Muscle layer of duodenum (tissue), 2 donors: ENCODE results near the gene ZNF473.
"Not testable (repeated sequence)": the region's sequence is repeated elsewhere in the genome, so short reads cannot be mapped to it uniquely, and the experiment has no call there.

Source experiments
- H3K27ac ChIP-seq: one replicate; pipeline ENCODE4 v1.7.0; 2013; ENCODE audit warnings: mild to moderate bottlenecking, low read length
- H3K27me3 ChIP-seq: one replicate; pipeline ENCODE4 v1.7.0; 2013; ENCODE audit warnings: low read depth, mild to moderate bottlenecking, control low read depth, low read length
- H3K36me3 ChIP-seq, 2 donors: one replicate each; pipeline ENCODE4 v1.7.0; 2013; ENCODE audit warnings: low read length in 2 of 2, control low read depth in 1 of 2, mild to moderate bottlenecking in 1 of 2; ENCODE audit not compliant: insufficient read depth in 2 of 2, control insufficient read depth in 1 of 2
- H3K4me1 ChIP-seq, 2 donors: one replicate each; pipeline ENCODE4 v1.7.0; 2013; ENCODE audit warnings: low read length in 2 of 2, mild to moderate bottlenecking in 2 of 2, control low read depth in 1 of 2, moderate library complexity in 1 of 2; ENCODE audit not compliant: insufficient read depth in 2 of 2, control insufficient read depth in 1 of 2
- H3K4me3 ChIP-seq, 2 donors: one replicate each; pipeline ENCODE4 v1.7.0; 2013; ENCODE audit warnings: low read length in 2 of 2, low read depth in 1 of 2, mild to moderate bottlenecking in 1 of 2
- H3K9me3 ChIP-seq, 2 donors: one replicate each; pipeline ENCODE4 v1.7.0; 2013; ENCODE audit warnings: low read length in 2 of 2, control low read depth in 1 of 2, mild to moderate bottlenecking in 1 of 2; ENCODE audit not compliant: control insufficient read depth in 1 of 2
- donor health status: healthy.

The ZNF473 gene

DNA sequence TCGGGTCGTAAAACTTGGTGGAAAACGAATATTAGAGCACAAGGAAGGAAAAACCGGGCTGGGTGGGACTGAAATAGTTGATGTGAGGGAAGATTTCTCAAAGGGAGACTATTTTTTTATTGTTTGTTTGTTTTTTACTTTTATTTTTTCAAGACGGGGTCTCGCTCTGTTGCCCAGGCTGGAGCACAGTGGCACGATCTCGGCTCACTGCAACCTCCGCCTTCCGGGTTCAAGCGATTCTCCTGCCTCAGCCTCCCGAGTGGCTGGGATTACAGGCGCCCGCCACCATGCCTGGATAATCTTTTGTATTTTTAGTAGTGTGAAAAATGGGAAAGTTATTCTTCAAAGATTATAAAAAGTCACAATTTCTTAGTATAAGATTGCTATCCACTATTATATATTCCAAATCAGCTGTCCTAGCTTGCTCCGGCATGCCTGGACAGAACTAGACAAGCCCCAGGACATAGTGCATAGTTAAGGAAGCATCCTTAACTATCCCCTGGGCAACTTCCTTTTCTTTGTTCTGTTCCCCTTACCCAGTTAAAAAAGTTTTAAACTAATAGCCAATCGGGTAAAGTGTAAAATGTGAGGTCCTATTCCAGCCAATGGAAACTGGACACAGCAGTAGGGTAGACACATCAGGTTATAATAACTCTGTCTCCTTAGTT lies 25.6 kb downstream of the ZNF473 start:
- H3K36me3 ChIP-seq, H3K9me3 ChIP-seq, H3K27me3 ChIP-seq, H3K4me1 ChIP-seq: not testable (repeated sequence)
- H3K27ac ChIP-seq, result peak overlapping the region; percentile 5
- peak overlapping the region; percentile 54 to 63 for H3K4me3 ChIP-seq

DNA sequence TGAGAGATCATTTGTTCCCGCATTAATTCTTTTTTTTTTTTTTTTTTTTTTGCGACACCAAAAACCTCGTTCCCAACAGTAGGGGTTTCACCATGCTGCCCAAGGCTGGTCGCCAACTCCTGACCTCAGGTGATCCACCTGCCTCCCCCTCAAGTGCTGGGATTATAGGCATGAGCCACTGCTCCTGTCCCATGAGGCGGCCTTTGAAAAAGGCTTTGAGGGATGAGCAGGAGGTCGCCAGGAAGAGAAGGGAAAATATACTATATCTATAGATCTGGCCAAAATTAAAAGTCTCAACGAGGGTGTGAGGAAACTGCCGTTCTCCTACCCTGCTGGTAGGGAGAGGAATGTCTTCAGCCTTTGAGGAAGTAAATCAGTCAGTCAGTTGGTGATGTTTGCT lies 26.2 kb downstream of the ZNF473 start:
- H3K36me3 ChIP-seq, result peaks cover 0 to 4% of the 10 kb centered on the region in 2 donors
- no peaks in the 10 kb centered on the region for H3K27me3 ChIP-seq
- H3K4me3 ChIP-seq, result no peak overlapping the region
- H3K4me1 ChIP-seq, result peaks cover 0 to 4% of the 10 kb centered on the region in 2 donors
- H3K9me3 ChIP-seq, result peaks cover 0 to 3% of the 10 kb centered on the region in 2 donors
- no peak overlapping the region for H3K27ac ChIP-seq

DNA sequence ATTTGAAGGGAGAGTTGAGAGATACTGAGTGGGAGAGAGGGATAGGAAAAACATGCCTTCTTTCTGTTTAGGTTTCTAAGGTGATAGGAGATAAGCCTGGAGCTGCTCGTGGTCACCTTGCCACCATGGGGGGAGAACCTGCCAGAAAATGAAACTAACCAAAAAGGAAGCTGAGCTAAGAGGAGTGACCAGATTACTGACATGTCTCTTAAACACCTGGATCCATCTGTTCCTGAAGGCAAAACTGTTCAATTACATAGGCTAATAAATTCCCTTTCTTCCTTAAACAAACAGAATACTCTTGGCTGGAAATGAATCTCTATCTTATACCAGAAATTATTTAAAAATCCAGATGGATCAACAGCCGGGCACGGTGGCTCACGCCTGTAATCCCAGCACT lies 27.3 kb downstream of the ZNF473 start:
- no peaks in the 10 kb centered on the region for H3K36me3 ChIP-seq

DNA sequence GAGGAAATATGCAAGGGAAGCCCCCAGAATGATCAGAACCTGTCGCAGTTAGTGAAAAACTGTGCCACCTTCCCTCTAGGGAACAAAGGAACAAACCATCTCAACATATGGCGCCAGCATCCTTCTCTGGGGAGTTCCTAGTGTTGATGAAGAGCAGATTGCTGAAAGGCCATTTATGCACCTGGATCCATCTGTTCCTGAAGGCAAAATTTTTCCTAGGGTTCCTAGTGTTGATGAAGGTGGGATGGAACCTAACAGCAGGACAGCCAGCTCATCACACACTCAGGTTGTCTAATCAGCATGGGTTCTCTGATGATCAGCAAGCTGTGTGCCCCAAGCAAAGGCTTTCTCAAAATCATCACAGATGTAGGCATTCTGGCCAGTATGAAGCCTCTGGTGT lies 32.6 kb downstream of the ZNF473 start:
- Histone ChIP-seq H3K4me1 (no peaks in the 10 kb centered on the region), H3K9me3 (peaks cover 17 to 24% of the 10 kb centered on the region in 2 donors), H3K4me3 (peak overlapping the region in 1 of 2 donors; percentile 6), H3K27ac (no peak overlapping the region), H3K27me3 (no peaks in the 10 kb centered on the region), H3K36me3 (no peaks in the 10 kb centered on the region)

More for the DNA sequence above, 27.3 kb downstream of the ZNF473 start:
- Histone ChIP-seq H3K27me3 (no peaks in the 10 kb centered on the region), H3K27ac (no peak overlapping the region), H3K9me3 (peaks cover 0 to under 1% of the 10 kb centered on the region in 2 donors), H3K4me1 (peaks cover 0 to 4% of the 10 kb centered on the region in 2 donors), H3K4me3 (no peak overlapping the region)

DNA sequence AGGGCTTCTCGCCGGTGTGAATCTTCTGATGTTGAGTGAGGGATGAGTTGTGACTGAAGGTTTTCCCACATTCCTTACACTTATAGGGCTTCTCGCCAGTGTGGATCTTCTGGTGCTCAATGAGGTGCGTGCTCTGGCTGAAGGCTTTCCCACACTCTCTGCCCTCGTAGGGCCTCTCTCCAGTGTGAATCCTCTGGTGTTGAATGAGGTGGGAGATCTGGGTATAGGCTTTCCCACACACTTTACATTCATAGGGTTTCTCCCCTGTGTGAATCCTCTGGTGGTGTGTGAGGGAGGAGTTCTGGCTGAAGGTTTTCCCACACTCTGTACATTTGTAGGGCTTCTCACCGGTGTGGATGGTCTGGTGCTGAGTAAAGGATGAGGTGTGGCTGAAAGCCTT lies 33.2 kb downstream of the ZNF473 start:
- no peaks in the 10 kb centered on the region for H3K4me1 ChIP-seq
- no peaks in the 10 kb centered on the region for H3K27me3 ChIP-seq
- H3K9me3 ChIP-seq, result peaks cover 17 to 24% of the 10 kb centered on the region in 2 donors
- H3K36me3 ChIP-seq, result no peaks in the 10 kb centered on the region
- H3K4me3 ChIP-seq, result peak overlapping the region in 1 of 2 donors; percentile 34
- H3K27ac ChIP-seq, result no peak overlapping the region

DNA sequence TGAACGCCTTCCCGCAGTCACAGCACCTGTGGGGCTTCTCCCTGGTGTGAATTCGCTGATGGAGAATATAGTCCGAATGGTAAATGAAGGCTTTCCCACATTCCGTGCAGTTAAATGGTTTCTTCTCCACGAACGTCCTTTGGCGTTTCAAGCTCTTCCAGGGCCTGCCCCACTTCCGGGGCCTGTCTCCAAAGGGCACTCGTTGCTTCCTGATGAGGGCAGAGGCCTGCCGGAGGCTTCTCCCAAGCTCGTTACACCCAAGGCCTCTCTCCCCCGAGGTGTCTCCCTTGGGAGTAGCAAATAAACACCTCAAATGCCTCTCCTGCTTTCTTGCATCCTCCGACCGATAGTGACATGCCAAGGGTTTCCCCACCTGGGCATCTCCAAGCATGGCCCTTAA lies 34.3 kb downstream of the ZNF473 start:
- no peaks in the 10 kb centered on the region for H3K27me3 ChIP-seq
- H3K36me3 ChIP-seq, result no peaks in the 10 kb centered on the region
- no peaks in the 10 kb centered on the region for H3K4me1 ChIP-seq
- peaks cover 17 to 24% of the 10 kb centered on the region in 2 donors for H3K9me3 ChIP-seq
- peak overlapping the region in 1 of 2 donors; percentile 34 for H3K4me3 ChIP-seq
- H3K27ac ChIP-seq, result no peak overlapping the region

DNA sequence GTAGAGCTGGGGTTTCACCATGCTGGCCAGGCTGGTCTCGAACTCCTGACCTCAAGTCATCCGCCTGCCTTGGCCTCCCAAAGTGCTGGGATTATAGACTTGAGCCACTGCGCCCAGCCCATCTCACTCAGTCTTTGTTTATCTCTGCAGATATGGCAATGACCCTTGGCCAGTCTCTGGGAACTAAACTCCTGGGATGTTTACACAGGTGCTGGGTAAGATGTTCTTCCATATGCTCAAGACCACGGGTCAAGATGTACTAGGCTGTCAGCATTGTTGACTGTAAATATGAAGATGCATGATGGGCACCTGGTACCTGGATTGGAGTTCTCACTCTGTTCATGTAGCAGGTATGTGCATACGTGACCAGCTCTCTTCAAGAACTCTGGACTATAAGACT lies 35.8 kb downstream of the ZNF473 start:
- Histone ChIP-seq H3K4me3 (no peak overlapping the region), H3K9me3 (peaks cover 17 to 24% of the 10 kb centered on the region in 2 donors), H3K27me3 (no peaks in the 10 kb centered on the region), H3K4me1 (no peaks in the 10 kb centered on the region), H3K27ac (no peak overlapping the region), H3K36me3 (no peaks in the 10 kb centered on the region)

DNA sequence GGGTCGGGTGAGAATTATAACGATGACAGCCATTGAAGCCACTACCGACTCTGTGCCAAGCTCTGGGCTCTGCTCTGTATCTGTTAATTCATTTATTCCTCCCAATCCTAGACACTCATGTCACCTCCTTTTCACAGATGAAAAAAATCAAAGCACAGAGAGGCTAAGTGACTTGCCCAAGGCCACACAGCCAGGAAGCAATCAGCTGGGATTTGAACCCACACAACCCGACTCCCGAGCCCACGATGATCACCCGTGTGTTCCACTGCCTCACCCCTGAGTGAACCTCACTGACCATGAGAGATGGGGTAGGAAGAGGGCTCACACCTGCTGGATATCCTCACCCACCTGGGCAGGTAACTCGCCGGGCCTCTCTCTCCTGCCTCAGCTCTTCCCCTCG lies 40.1 kb downstream of the ZNF473 start:
- Histone ChIP-seq H3K4me1 (no peaks in the 10 kb centered on the region), H3K36me3 (no peaks in the 10 kb centered on the region), H3K9me3 (no peaks in the 10 kb centered on the region), H3K27me3 (no peaks in the 10 kb centered on the region), H3K27ac (no peak overlapping the region), H3K4me3 (no peak overlapping the region)

DNA sequence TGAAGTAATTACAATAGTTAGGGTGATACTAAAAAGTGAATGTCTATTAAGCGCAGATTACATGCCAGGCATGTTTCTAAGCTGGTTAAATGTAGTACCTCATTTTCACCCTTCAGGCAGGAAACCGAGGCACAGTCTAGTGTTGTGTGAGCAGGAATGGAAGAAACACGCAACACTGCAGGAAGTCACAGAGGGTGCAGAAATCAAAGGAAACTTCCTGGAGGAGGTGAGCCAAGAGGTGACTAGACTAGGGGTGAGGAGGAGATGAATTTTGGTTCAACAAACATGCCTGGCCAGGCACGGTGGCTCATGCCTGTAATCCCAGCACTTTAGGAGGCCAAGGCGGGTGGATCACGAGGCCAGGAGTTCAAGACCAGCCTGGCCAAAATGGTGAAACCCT lies 41.8 kb downstream of the ZNF473 start:
- H3K4me3 ChIP-seq, result no peak overlapping the region
- no peaks in the 10 kb centered on the region for H3K9me3 ChIP-seq
- no peaks in the 10 kb centered on the region for H3K27me3 ChIP-seq
- H3K27ac ChIP-seq, result no peak overlapping the region
- H3K4me1 ChIP-seq, result no peaks in the 10 kb centered on the region
- no peaks in the 10 kb centered on the region for H3K36me3 ChIP-seq

DNA sequence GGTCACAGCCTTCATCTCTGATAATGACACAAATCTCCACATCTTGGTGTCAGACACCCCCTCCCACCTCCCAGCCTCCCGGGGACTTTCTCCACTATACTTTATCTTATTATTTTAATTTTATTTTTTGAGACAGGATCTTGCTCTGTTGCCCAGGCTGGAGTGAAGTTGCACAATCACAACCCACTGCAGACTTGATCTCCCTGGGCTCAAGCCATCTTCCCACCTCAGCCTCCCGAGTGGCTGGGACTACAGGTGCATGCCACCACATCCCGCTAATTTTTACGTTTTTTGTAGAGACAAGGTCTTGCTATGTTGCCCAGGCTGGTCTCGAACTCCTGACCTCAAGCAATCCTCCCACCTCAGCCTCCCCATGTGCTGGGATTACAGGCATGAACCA lies 42.6 kb downstream of the ZNF473 start:
- H3K27me3 ChIP-seq, H3K36me3 ChIP-seq, H3K4me3 ChIP-seq, H3K4me1 ChIP-seq, H3K9me3 ChIP-seq, H3K27ac ChIP-seq: not testable (repeated sequence)

DNA sequence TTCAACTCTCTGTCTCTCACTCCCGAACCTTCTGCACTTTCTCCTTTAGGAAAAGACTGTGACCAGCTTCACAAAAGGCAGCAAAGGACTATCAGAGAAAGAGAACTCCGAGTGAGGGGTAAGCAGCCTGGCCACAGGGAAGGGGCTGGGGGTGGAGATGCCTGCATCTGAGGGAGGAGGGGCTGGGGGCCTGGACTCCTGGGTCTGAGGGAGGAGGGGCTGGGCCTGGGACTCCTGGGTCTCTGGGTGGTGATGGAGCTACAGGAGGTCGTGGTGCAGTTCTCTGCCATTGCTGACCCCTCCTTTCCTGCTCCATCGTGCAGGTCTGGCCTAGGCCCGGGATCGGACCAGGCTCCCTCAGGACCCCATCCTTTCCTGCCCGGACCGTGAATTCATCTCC lies 49.3 kb downstream of the ZNF473 start:
- H3K9me3 ChIP-seq, H3K4me3 ChIP-seq, H3K4me1 ChIP-seq, H3K27ac ChIP-seq, H3K36me3 ChIP-seq, H3K27me3 ChIP-seq: not testable (repeated sequence)

DNA sequence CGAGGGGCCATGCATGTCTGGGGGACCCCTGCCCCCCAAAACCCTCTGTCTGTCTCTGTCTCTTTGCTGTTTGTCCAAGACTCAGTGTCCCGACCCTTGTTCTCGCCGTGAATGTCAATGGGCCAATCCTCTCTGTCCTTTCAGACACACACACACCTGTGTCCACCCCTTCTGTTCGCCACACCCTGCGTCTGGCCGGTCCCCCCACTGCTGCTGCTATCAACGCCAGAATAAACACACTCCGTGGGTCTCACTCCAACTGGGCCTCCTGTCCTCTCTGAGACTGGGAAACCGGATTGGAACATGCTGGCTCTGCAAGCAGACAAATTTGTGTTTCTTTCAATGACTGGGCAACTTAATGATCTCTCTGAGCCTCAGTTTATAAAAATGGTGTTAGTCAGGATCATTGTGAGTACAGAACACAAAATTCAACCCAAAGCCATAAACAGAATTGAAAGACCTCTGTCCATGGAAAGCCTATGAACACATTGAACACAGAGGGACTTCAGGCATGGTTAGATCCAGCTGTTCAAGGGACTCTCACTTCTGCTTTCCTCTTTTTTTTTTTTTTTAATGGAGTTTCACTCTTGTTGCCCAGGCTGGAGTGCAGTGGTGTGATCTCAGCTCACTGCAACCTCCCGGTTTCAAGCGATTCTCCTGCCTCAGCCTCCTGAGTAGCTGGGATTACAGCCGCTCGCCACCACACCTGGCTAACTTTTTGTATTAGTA lies 50.0 kb downstream of the ZNF473 start:
- H3K27me3 ChIP-seq, H3K4me1 ChIP-seq, H3K4me3 ChIP-seq, H3K27ac ChIP-seq, H3K9me3 ChIP-seq, H3K36me3 ChIP-seq: not testable (repeated sequence)
